NOMO-1 (cell line): Measurements from ENCODE around the gene TMEM200B.
"Not testable (repeated sequence)": the region's sequence is repeated elsewhere in the genome, so short reads cannot be mapped to it uniquely, and the experiment has no call there.

Experiments used
- DNase-seq, 2 experiments: peaks; one replicate each; lab custom pipeline; 2025; ENCODE audit not compliant: unreplicated experiment in 2 of 2; lab: John Stamatoyannopoulos, UW

Gene TMEM200B

DNA sequence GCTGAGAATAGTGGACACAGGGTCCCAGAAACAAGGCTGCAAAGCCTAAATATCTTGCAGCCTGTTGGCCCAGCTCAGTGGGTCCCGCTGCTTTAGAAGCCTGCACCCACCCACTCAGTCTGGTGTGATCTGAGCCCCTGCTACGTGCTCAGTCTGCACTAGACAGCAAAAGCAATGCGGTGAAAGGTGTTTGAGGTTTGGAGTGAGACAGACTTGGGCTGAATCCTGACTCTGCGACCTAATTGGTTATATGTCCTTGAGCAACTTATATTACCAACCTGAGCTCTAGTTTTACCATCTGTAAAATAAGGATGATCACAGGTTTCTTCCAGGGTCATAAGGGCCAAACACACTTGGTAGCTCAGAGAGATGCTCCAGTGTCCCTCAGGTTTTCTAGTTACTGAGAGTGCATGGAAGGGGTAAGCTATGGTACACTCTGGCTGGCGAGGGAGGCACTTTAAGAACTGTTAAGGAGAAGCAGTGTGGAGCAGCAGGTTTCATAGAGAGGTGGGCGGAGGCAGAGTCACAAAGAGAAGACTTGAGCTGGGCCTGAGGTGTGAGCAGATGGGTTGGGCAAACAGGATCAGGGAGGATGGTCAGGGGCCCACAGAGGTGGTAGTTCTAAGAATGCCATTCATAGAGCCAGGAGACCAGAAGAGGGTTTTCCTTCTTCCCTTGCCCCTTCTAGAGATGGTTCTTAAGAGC, 10.1 kb downstream of the TMEM200B start:
- DNase-seq: no peak

DNA sequence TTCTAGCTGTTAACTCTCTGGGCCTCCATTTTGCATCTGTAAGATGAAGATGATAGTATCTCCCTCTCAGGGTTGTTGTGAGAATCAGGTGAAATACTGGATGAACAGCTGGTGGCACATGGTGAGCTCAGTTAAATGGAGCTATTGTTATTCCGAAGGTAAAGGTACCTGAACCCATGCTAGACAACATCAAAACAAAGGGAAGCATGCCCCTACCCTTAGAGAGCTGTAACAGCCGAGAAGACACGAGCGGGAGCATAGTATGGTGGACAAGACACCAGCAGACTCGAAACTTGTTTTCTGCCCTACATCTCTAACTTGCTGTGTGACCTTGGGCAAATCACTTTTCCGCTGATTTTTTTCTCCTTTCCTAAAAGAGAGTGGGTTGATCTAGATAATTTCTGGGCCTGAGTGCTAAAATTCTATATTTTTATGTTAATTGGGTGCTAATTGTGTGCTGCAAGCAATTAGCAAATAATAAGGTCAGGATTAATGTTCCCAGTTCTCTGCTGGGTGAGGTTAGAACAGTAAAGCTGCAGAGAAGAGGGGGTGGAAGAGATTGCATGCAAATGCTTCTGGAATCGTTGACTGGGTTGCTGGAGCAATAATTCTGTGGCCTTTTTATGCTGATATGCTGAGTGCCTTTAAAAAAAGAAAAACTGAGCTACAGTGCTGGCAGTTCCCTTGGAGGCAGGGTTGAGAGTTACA, 10.8 kb downstream of the TMEM200B start:
- no peak for DNase-seq

DNA sequence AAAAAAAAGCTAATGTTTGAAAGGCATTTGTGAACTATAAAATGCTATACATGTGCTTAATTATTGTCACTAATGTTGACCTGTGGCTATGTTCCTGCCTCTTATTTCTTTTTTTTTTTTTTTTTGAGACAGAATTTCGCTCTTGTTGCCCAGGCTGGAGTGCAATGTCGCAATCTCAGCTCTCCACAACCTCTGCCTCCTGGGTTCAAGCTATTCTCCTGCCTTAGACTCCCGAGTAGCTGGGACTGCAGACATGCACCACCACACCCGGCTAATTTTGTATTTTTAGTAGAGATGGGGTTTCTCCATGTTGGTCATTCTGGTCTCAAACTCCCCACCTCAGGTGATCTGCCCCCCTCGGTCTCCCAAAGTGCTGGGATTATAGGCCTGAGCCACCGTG, 15.7 kb downstream of the TMEM200B start:
- DNase-seq: not testable (repeated sequence)

DNA sequence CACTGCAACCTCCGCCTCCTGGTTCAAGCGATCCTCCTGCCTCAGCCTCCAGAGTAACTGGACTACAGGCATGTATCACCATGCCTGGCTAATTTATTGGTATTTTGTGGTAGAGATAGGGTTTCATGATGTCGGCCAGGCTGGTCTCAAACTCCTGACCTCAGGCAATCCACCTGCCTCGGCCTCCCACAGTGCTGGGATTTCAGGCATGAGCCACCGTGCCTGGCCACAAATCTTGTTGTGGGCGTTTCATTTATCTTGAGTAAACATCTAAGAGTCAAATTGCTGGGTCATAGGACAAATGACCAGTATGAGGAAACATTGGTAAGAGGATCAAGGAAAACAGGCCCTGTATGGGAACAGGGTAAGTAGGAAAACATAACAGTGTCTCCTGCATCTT, 17.9 kb downstream of the TMEM200B start:
- no peak for DNase-seq

DNA sequence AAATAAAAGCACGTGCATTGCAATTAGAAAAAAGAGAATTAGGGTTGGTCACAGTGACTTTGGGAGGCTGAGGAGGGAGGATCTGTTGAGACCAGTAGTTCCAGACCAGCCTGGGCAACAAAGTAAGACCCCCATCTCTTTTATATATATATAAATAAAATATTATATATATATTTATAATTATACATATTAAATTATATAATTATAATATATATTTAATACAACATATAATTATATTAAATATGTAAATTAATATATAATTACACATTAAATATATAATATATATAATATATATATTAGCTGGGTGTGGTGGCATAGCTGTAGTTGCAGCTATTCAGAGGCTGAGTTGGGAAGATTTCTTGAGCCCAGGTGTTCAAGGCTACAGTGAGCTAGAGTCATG, 23.2 kb downstream of the TMEM200B start:
- DNase-seq: no peak

DNA sequence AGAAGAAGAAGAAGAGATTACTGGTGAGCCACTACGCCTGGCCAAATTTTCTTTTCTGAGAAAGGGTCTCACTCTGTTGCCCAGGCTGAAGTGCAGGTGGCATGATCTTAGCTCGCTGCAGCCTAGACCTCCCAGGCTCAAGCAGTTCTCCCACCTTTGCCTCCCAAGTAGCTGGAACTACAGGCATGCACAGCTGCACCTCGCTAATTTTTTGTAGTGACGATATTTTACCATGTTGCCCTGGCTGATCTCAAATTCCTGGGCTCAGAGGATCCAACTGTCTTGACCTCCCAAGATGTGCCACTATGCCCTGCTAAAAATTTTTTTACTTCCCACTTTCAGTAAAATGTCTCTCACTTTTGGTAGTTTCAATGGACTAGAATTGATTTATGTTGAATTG, 24.4 kb downstream of the TMEM200B start:
- no peak for DNase-seq

DNA sequence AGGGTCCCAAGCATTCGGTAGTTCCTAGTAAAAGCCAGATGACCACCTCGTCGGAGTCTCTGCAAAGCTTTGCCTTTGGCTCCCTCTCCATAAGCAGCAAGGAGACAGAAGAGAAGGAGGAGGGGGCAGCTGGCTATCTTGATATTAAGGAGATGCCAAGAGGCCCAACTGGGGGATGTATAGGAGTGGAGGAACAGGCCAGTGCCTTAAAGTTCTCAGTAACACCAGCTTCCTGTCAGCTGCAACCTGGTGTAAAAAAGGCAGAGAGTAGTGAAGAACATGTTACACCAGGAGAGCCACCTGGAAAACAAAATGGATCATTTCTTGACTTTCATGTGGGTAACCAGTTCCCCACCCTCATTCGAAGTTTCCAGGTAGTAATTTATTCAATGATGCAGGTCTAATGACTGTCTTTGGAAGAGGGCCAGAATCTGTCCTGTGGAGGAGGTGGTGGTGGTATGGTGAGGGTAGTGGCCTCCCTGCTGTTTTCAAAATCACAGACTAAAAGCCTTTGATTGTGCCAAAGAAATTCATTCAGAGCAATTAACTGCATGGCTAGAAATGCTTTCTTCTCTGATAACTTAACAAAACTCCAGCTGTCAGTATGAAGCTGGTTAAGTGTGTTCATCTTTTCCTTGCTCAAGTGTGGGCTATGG, 27.3 kb downstream of the TMEM200B start:
- DNase-seq: no peak

DNA sequence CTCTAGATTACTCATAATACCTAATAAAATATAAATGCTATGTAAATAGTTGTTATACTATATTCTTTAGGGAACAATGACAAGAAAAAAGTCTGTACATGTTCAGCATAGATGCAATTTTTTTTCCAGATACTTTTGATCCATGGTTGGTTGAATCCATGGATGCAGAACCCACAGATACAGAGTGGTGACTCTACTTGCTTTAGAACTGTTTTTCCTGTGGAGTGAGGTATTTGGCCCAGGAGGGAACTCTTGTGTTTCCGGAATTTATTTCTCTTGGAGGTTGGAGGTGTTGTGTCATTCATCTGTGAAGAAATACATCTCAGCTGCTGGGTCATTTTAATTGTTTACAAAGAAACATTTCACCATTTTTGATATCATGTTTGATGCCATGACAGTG, 28.7 kb downstream of the TMEM200B start:
- DNase-seq: no peak

DNA sequence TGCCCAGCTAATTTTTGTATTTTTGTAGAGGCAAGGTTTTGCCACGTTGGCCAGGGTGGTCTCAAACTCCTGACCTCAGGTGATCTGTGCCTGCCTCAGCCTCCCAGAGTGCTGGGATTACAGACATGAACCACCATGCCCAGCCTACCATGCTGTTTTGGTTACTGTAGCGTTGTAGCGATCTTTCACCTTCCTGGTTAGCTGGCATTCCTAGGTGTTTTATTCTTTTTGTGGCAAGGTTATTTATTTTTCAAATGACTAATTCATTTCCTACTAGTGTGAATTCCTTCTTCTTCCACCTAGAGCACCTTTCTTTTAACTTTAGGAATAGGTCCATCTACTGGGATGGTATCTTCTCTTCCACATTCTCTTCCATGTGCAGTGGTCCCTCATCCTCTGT, 29.3 kb downstream of the TMEM200B start:
- no peak for DNase-seq

DNA sequence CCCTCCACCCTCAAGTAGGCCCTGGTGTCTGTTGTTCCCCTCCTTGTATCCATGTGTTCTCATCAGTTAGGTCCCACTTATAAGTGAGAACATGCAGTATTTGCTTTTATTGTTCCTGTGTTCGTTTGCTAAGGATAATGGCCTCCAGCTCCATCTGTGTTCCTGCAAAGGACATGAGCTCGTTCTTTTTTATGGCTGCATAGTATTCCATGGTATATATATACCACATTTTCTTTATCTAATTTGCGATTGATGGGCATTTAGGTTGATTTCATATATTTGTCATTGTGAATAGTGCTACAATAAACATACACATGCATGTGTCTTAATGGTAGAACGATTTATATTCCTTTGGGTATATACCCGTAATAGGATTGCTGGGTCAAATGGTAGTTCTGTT, 31.0 kb downstream of the TMEM200B start:
- DNase-seq: not testable (repeated sequence)

DNA sequence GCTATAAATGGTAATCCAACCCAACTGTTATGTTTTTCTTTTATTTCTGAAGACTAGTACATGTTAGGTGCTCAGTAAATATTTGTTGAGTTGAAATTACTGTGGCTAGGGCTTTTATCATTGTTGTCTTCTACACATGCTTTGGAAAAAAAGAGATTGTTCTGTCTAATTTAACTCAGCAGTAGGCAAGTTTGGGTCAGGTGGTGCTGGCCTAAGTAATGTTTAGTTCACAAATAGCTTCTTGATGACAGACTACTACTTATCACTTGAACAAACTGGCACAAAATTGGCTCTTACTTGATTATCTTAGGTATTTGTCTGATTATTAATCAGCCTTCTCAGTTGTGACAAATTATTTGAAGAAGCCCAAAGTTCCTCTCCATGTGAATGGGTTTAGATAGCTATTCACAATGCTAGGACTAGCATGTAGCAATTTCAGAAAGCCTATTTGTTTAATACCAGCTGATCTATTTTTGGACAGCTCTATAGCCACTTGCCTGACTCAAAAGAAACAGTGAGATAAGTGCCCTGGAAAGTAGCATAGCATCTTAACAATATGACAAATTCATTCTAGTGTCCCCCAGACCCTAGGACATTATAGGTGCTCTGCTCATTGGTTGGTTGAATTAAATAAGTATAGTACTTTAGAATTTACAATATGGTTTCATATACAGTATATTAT, 32.6 kb downstream of the TMEM200B start:
- no peak for DNase-seq

DNA sequence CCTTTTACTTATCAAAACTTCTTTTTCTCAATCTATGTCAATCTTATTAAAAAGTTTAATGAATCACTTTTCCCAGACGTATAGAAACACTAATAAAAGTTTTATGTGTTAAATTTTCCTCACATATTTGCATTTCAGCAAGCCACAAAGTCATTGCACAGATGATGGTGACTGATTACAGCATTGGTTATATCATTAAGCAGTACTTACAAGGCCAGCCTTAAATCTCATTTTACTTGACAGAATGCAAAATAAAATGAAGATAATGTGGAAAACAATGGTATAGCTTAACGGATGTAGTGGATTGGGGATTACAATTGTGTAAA, 39.5 kb downstream of the TMEM200B start:
- DNase-seq: no peak

DNA sequence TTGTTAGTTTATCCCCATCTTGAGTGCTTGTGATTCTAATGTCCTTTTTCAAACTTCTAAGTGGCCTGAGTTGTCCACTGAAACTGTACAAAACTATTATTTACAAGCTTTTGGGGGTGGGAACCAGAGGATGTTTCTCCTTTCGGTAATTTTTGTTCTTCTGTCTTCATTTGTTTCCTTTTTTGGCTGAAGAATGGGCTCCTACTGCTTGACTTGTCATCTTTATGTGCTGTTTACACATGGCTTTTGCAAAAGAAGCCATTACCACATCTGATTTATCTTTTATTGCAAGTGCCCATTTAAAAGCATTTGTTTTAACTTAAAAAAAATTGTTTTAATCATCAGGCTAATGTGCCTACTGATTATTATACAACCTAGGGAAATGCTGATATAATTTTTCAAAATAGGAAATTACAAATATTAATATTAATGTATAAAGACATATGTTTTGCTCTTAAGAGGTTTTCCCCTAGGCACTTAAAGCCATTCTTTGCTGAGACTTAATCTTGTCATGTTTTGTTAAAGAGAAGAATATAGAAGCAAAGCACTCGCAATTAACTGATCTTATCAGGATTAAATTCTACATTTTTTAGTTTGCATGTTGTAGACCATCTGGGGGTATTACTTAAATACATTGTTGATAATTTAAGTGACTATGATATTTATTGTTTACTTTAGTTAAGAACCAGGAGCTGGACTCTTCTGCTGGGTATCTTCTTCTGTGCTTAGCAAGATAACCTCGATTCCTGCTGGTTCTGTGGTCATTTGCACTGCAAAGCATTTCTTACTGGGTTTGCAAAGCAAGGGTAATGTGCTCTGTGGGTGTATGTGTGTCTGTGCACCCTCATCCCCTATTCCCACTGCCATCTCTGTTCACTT, 40.1 kb downstream of the TMEM200B start:
- DNase-seq: no peak

DNA sequence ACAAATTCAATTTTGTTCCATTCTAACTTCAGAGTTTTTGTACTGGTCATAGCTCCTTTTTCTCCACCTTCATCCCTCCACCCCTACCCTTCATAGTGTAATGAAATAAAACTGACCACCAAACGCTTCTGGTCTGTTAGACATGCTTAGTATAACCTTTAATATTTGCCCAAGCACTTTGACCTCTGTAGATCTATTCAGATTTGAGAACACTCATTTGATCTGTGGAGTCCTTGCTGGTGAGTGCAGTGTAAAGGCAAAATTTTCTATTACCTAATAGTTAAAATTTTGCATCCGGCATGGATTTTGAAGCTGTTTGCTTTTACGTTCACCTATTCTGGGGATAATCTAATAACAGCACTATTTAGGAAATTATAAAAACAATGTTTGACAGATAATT, 41.2 kb downstream of the TMEM200B start:
- no peak for DNase-seq

DNA sequence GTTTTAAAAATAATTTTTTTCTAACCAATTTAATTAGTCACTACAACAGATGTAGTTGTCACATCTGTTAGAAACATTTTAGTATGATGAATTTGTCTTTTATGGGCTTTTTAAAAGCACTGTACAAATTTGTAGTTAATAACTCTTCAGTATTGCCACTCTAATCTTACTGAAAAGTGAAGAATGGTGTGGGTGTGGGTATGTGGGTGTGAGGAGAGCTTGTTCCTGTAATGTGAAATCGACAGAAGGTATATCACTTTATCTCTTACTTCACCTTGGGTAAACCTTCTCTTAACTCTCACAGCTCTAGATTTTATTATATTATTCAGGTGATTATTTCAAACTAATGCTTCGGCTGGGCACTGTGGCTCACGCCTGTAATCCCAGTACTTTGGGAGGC, 42.5 kb downstream of the TMEM200B start:
- no peak for DNase-seq

DNA sequence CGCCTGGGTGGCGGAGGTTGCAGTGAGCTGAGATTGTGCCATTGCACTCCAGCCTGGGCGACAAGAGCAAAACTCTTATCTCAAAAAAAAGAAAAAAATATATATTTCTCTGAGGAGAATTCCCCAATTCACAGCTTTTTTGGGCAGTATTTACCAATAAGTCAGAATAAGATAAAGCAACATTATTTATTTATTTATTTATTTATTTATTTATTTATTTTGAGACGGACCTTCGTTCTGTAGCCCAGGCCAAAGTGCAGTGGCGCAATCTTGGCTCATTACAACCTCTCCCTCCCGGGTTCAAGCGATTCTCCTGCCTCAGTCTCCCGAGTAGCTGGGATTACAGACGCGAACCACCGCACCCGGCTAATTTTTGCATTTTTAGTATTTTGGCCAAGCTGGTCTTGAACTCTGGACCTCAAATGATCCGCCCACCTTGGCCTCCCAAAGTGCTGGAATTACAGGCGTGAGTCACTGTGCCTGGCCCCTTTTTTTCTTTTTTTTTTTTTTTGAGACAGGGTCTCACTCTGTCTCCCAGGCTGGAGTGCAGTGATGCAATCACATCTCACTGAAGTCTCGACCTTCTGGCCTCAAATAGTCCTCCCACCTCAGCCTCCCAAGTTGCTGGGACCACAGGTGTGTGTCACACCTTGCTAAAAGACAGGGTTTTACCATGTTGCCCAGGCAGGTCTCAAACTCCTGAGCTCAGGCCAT, 43.6 kb downstream of the TMEM200B start:
- DNase-seq: not testable (repeated sequence)

DNA sequence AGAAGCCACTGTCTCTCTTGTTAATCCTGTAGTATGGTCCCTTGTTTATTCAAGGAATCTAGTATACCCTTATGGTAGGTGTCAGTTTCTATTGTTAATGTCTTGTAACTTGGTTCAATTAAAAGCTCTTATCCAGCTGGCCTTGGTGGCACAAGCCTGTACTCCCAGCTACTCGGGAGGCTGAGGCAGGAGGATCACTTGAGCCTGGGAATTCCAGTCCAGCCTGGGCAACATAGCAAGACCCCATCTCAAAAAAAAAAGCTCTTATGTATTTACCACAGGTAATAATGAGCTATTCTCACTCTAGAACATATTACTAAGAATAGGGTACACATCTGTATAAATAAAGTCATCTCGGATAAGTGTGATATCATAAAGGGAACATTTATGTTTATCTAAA, 46.5 kb downstream of the TMEM200B start:
- DNase-seq: no peak
